Liver (tissue), 3 donors: ENCODE results near the gene ADM2.

ENCODE experiments used
- ATF3 ChIP-seq: IDR thresholded peaks from 2 replicates; pipeline ENCODE4 v1.6.1; 2016; ENCODE audit warnings: antibody characterized with exemption
- CTCF ChIP-seq: fragments of 150-350 bp; IDR thresholded peaks from 2 replicates; pipeline ENCODE4 v1.5.1; 2017; ENCODE audit warnings: improper control_type of control experiment, low read depth, low read length; ENCODE audit not compliant: missing input control
- EGR1 ChIP-seq, 2 donors: IDR thresholded peaks; 2 replicates each; pipeline ENCODE4 v1.6.1; 2016 to 2018; ENCODE audit warnings: antibody characterized with exemption in 2 of 2, low read depth in 2 of 2
- GABPA ChIP-seq, 2 donors: IDR thresholded peaks in 1 of 2; conservative IDR thresholded peaks in 1 of 2; 2 replicates each; pipeline ENCODE4 v1.6.1; 2016; ENCODE audit warnings: antibody characterized with exemption in 2 of 2, mild to moderate bottlenecking in 1 of 2, moderate library complexity in 1 of 2
- HNF4G ChIP-seq: IDR thresholded peaks from 2 replicates; pipeline ENCODE4 v1.6.1; 2016; ENCODE audit warnings: antibody characterized with exemption
- JUND ChIP-seq, 2 donors: IDR thresholded peaks; 2 replicates each; pipeline ENCODE4 v1.6.1; 2016; ENCODE audit warnings: antibody characterized with exemption in 2 of 2
- MAX ChIP-seq: IDR thresholded peaks from 2 replicates; pipeline ENCODE4 v1.6.1; 2016; ENCODE audit warnings: antibody characterized with exemption
- RAD21 ChIP-seq, 2 donors: IDR thresholded peaks; 2 replicates each; pipeline ENCODE4 v1.6.1; 2016; ENCODE audit warnings: antibody characterized with exemption in 2 of 2, mild to moderate bottlenecking in 2 of 2
- REST ChIP-seq: IDR thresholded peaks from 2 replicates; pipeline ENCODE4 v1.6.1; 2016; ENCODE audit warnings: antibody characterized with exemption, mild to moderate bottlenecking
- RXRA ChIP-seq, 2 donors: IDR thresholded peaks; 2 replicates each; pipeline ENCODE4 v1.6.1; 2017 to 2018; ENCODE audit warnings: antibody characterized with exemption in 2 of 2, mild to moderate bottlenecking in 1 of 2
- SP1 ChIP-seq: IDR thresholded peaks from 2 replicates; pipeline ENCODE4 v1.6.1; 2018; ENCODE audit warnings: antibody characterized with exemption, mild to moderate bottlenecking
- TAF1 ChIP-seq: conservative IDR thresholded peaks from 2 replicates; pipeline ENCODE4 v1.6.1; 2016; ENCODE audit warnings: antibody characterized with exemption, mild to moderate bottlenecking
- YY1 ChIP-seq: IDR thresholded peaks from 2 replicates; pipeline ENCODE4 v1.6.1; 2016; ENCODE audit warnings: antibody characterized with exemption, mild to moderate bottlenecking
- ZBTB33 ChIP-seq: IDR thresholded peaks from 2 replicates; pipeline ENCODE4 v1.6.1; 2016; ENCODE audit warnings: antibody characterized with exemption
- donor health status: healthy.
- donor health status: healthy.

- TF ChIP-seq GABPA (IDR thresholded peaks at IDR 0.05 in 1 of 2, conservative IDR thresholded peaks at IDR 0.05 in 1 of 2) (no peak), CTCF (no peak), JUND (IDR thresholded peaks at IDR 0.05) (no peak), REST (no peak), EGR1 (IDR thresholded peaks at IDR 0.05; ENCODE audit: low read depth in 2 of 2) (no peak), RAD21 (IDR thresholded peaks at IDR 0.05) (no peak), TAF1 (no peak), MAX (no peak), SP1 (no peak), ZBTB33 (no peak), ATF3 (no peak), YY1 (no peak), RXRA (IDR thresholded peaks at IDR 0.05) (peak in 1 of 2 donors; percentile 19), HNF4G (no peak)
Observed at GRCh38 chr22:50485221-50486131, 4.1 kb downstream of the ADM2 start.
